ENCODE measurements around the gene ARHGEF38.

GRCh38 chr4:105536601-105537000 is 15.8 kb upstream of the ARHGEF38 start:
- TF ChIP-seq EP300 (IDR thresholded peaks at IDR 0.05; ENCODE audit: borderline replicate concordance) (no peak), RAD21 (IDR thresholded peaks at IDR 0.05; ENCODE audit: low read depth) (no peak)
